GM12872 (cell line): ENCODE measurements around the gene FDX2.

Experiments
- CTCF ChIP-seq: IDR thresholded peaks from 3 replicates; pipeline ENCODE4 v1.5.1; 2011; ENCODE audit warnings: low read depth, mild to moderate bottlenecking, low read length, moderate library complexity; ENCODE audit not compliant: insufficient read depth

The FDX2 gene

GRCh38 chr19:10289836-10290356, 25.9 kb downstream of the FDX2 start, which contains the start of gene ICAM5:
Gene ICAM5, plus strand, starts transcription at chr19:10289952. Its CDS starts 92 bp downstream, at chr19:10290044.
- TF ChIP-seq CTCF = no peak

GRCh38 chr19:10289167-10289835, 26.5 kb downstream of the FDX2 start:
- TF ChIP-seq CTCF = no peak

GRCh38 chr19:10288662-10289166, 27.1 kb downstream of the FDX2 start:
- TF ChIP-seq CTCF = no peak

- no peak for TF ChIP-seq CTCF
Measured at GRCh38 chr19:10286803-10287737, 28.7 kb downstream of the FDX2 start, which contains the start of gene ICAM4. Gene ICAM4, plus strand, starts transcription at chr19:10286955. Its CDS starts 58 bp downstream, at chr19:10287013.

GRCh38 chr19:10285393-10285792, 30.4 kb downstream of the FDX2 start:
- TF ChIP-seq CTCF = no peak

- TF ChIP-seq CTCF = no peak
Measured at GRCh38 chr19:10284960-10285278, 30.9 kb downstream of the FDX2 start.
